HK-2 (cell line): ENCODE measurements around the gene INPP5K.
"Not testable (repeated sequence)": the region's sequence is repeated elsewhere in the genome, so short reads cannot be mapped to it uniquely, and the experiment has no call there.

ENCODE experiments used
- DNase-seq: peaks from one replicate; pipeline ENCODE4 v3.0.0-alpha.2; 2018; ENCODE audit not compliant: unreplicated experiment

Gene INPP5K

DNA sequence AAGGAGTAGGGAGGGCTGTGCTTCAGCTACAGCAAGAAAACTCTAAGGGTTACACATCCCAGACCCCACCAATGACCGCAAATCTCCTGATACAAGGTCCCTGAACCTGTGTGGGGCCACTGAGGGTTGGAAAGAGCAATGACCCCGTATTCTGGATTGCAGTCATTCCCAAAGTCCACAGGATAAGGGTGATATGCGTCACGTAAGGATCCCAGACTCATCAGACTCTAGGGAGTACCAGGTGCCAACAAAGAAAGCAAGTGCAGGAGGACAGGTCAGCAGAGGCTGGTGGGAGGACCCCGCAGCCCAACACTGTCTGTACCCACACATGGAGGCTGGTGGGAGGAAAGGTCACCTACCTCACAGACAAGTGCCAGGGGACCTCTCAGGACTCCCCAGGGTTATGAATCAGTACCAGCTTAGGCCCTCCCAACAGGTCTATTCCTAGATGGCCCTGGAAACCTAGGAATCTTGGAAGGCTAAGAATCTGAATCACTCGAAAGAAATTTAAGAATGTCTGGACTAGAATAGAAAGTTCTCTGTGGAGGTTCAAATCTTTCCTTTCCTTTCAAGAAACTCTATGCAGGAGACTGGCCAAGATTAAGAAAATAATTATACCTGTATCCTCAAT lies 30.0 kb upstream of the INPP5K start:
- no peak for DNase-seq

DNA sequence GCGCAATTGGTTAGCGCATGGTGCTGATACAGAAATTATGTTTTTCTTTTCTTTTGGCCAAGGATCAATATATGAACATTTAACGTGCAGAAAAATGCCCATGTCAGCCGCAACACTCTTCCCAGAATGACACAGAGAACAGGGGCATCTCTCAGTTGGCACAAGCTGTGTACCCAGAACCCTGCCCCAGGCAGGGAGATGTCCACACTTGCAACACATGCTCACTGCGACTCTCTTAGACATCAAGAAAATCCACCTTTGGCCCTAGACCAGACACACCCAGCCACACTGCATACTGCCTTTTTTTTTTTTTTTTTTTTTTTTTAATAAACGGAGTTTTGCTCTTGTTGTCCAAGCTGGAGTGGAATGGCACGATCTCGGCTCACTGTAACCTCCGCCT lies 29.2 kb upstream of the INPP5K start:
- DNase-seq, result no peak

DNA sequence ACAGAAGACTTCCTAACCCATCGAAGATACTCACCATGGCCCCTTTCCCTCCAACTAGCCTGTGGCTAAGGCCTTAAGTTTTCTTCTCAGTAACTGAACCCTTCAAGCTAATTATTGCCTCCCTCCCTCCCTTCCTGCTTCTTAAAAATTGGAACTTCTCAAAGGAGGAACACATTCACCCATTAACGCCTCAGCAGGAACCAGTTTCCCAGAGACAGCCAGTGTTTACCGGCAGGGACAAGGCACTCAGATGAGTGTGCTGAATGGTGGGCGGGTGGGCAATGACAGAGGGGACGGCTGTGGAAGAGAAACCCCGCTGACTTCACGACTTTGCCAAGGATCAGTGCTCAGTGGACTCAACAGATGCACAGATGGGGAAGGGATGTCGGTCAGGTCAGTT lies 25.9 kb upstream of the INPP5K start:
- DNase-seq, result no peak

DNA sequence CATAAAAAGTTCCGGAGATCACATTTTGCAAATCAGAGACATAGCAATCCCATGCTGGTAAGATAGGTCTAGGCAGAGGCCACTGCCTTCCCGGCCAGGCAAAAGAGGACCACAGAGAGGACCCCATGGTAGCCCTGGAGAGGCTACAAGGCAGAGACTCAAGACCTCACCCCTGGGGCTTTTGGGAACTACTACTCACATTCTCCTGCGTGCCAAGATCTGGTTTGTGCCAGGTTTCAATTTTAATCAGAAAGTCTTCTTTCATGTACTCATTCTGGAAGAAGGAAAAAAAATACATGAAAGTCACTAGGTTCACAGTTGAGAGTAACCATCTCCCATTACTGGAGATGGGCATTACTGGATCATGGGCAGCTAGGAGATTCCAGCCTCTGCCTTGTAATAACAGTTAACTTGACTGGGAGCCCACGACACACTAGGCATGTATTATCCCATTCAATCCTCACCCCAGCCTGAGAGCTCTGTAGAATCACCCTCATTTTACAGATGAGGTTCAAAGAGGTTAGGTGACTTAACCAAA lies 25.0 kb upstream of the INPP5K start:
- DNase-seq, result no peak

DNA sequence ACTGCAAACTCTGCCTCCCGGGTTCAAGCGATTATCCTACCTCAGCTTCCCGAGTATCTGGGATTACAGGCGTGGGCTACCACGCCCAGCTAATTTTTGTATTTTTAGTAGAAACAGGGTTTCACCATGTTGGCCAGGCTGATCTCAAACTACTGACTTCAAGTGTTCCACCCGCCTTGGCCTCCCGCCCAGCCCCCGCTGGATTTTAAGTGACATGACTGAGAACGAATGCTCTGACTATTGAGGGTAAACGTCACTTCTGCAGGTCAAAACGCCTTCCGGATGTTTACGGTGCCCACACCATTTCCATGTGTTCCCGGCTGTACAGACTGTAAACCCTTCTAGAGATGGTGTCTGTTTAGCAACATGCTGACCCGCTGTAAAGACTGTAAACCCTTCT lies 23.4 kb upstream of the INPP5K start:
- DNase-seq, result no peak

DNA sequence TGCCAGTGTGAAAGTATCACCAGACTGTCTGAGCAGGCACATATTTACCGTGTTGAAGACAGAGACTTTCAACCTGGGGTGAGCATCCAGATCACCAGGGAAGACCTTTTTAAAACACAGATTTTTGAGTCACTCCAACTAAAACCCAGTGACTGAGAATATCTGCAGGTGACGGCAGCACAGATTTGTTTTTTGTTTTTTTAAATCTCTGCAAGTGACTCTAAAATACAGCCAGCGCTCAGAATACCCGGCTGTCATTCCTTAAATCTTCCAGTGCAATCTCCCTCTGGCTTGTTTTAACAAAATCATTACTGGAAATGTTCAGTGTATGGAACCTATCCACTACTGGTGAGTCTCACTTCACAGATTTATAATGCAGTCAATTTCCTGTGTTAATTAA lies 19.3 kb upstream of the INPP5K start:
- no peak for DNase-seq

DNA sequence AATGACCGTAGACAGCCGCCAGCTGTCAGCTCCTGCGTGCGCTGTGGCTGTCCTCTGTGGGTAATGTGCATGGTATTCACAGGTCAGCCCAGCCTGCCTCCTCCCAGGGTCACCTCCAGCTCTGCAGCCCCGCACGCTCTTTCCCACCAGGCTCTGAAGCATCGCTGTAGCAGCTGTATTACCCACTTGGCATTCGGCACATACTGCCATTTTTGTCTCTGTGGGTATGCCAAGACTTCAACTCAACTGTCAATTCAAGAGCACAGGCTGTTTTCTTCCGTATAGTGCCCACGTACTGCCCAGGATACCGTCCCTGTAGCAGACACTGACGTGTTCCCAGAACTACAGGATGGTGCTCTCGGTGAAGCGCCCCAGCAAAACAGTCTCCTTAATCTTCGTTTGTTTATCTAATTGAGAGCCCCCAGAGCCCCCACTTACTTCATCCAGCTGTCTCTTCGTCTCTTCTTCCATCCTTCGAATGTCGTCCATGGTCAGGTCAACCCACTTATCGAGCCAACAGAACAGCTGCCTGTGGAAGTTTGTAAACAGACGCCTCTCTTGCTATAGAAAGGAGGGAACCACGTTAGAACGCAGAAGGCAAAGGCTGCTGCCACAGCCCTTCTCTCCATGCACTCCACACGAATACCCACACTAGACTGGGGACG lies 17.4 kb upstream of the INPP5K start:
- DNase-seq, result no peak

DNA sequence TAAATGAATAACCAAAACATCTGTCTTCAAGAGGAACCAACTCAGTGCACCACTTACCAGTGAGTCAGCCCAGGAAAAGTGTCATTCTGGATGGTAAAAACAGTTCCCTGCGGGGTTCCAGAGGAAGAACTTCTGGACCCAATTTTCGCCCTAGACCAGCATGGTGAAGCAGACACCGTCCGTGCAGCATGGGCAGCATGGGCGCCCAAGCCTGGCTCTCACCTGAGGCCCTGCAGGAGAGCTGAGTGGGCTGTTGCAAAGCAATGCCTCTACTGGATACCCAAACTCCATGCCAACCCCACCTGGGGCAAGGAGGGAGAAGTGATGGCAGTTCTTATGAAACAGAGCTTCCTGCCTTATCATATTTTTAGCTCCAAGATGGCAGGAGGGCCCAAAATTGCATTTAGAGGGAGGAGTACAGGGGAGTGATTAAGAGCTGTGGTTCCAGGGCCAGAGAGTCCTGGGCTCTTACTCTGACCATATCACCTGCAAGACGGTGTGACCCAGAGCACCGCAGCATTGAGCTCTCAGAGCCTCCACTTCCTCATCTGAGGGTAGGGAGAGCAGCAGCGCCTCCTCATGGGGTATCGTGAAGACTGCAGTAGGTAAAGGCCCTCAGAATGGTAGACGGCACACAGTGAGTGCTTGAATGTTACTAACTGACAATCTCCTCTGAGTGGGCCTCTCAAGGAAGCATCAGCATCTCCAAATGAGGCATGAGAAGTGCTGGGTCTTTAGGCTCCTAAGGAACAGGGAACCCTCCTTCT lies 16.6 kb upstream of the INPP5K start:
- DNase-seq, result no peak

DNA sequence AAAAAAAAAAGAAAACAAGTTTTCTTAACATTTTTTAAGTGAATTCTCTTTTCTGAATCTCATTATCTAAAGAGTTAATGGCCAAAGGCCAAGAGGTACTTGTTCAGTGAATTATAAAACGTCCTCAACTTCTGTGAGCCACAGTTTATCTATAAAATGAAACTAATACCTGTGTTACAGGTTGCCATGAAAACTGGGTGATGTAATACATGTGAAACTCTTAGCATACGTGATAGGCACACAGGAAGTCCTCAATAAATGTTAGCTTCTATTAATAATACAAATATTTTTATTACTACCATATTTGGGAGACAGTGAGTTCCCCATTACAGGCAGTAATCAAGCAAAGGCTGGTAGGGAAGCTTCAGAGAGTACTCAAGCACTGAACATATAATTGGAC lies 13.5 kb upstream of the INPP5K start:
- no peak for DNase-seq

DNA sequence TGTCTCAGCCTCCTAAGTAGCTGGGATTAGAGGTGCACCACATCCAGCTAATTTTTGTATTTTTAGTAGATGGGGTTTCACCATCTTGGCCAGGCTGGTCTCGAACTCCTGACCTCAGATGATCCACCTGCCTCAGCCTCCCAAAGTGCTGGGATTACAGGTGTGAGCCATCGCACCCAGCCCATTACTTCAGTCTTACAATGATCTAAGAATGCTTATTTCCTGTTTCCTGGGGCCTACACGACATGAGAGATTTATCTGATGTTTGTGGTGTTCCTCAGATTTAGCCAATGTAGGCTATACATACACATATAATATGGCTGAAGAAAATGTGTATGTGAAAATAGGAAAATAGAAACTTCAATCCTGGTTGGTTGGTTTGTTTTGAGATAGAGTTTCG lies 10.5 kb upstream of the INPP5K start:
- not testable (repeated sequence) for DNase-seq

DNA sequence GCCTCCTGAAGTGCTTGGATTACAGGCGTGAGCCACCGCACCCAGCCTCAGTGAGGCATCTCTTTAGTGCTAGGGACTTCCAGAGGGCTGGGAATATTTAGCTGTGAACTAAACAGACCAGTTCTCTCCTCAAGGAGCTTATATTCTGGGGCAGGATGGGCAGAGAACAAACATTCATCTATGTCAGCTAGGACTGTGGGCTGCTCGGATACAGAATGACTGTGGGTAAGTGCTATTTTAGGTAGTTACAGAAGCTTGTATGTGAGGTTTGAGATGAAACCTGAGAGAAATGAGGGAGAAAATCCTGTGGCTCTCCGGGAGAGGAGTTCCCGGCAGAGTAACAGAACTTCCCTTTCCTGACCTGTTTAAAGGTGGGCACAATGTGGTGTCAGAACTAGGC lies 6.2 kb upstream of the INPP5K start:
- DNase-seq, result no peak

DNA sequence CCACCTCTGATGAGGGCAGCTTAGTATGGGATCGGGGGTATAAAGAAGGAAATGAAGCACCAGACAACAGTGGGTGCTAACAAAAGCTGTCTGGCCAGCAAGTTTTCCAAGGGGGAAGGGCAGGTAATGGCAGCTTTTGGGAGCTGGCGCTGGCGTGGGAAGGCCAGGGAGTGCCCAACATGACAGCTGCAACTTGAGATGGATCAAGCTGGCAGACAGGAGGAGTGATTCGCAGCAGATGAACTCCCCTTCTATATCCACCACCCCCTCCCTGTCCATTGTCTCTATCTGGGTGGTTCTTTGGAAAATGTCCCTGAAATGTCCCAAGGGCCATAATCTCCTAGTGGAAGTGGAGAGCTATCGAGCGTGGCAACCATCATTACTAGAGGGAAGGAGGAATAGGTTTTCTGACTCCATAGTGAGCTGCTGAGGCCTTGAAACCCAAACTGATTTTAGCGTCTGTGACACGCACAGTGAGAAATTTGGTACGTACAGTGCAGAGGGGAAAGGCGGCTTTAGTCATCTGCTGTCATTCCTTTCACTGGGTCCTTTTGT lies 4.8 kb upstream of the INPP5K start:
- no peak for DNase-seq

DNA sequence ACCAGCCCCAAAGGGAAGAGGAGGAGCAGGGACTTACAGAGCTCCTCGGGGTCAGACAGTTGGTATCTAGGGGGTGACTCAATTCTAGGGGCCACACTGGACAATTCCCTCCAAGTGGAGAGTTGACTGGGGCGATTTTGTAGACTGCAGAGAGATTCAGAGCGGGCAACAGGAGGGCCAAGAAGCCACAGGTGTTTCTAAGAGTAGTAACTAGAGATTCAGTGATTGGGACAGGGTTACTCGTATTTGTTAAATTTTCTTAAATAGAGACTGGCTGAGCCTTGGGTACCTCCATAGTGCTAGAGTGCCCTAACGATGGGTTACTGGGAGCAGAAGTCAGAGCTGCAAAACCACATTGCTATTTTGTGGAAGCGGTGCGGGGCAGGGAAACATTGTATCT lies 3.3 kb upstream of the INPP5K start:
- DNase-seq, result no peak

DNA sequence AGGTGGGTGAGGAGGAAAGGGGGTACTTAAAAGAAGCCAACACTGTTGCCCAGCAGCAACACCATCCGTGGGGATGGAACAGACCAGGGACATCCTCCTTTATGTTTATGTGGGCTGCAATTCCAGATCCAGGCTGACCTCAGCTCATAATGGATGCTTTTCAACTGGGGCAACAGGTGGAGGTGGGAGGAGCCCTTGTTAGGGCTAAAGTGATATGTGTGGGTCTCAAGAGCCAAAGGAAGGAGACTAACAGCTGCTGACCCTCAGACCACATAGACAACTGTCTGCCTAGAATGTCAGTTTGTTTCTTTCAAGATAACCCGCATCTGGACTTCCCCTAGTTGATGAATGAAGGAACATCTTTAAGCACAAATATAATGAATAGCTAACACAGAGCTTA lies 2.0 kb upstream of the INPP5K start:
- no peak for DNase-seq

DNA sequence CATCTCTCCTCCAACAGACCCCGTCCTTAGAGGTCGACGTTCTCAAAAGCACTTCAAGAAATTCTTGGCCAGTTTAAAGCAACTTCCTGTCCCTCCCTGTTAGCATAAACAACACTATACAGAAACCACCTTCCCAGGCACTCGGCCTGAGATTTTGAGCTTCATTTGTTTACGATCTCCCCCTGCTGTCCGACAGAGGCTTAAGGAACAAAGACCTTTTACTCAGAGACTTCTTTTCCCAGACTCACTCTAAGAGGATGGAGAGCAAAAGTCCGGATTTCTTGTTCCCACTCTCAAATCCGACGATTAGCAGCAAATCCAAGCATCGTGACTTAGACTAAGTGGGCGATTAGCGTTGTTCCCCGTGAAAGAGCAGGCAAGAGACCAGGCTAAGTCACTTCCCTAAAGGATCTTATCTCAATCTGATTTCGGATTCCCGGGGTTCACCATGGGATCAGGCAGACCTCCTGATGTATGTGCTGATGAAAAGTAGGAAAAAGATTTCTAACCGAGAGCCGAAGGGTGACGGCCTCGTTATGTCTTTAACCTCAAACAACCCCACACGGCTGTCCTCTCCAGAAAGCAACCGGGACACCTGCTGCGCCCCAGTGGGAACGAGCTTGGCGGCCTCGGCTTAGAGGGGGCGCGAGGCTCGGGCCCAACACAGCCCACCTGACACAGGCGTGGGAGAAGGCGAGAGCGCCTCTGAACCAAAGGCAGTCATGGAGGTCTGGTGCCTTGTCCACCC lies 598 bp downstream of the INPP5K start:
- DNase-seq, result peak; percentile 61

DNA sequence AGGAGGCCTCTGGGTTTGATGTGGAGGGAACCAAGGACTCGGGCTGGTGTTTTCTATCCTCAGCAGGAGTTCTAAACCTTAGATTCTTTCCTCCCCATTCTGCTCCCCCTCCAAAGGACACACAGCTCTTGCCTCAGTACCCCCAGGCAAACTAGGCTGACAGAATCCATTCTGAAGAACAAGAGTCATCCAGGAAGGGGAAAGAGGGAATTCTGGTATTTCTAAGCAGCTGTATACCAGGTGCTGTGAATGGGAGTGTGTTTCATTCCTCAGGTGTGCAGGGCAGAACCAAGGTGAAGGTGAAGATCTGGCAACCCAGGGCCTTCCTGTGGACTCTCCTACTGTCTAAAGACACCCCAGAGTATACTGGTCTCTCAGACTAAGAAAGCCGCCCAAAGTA lies 4.1 kb downstream of the INPP5K start:
- no peak for DNase-seq

DNA sequence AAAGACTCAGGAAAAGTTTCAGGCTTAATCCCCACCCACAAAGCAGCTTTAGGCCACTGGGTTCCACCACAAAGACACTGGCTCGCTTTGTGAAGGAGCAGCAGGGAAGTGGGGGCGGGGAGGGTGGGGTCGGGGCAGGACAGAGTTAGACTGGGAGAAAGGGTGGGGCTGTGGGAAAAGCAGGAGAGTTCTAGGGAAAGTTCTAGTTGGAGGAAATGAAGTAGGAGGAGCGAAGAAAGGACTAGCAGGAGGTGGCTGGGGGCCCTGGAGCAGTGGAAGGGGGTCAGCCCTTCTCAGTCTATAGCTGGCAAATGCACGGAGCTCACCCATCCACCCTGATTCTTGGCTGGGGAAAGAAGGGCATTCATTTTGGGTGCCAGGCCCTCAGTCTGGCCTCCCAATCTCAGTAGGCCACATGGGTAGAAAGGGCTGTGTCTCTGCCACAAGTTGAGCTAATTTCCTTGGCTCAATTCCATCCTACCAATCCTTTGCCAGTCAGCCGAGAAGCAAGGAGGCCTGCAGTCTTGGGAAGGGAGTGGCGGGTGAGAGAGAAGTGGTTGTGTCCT lies 4.6 kb downstream of the INPP5K start:
- no peak for DNase-seq

DNA sequence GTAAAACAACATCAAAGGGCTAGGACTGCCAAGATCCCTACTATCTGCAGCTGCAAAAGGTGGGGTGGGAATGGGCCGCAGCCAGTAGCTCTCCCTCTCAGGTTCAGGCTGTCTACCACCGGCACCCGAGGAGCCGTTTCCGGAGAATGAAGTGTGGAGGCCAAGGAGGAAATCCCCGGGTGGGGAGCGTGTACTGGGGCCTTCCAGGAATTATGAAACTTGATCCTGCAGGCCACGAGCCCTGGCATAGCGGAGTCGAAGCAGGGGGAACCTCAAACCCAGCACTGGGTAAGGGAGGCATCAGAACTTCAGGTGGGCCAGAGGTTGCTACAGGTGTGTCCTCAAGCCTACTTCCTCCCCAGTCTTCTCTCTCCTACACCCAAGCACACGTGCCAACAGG lies 5.1 kb downstream of the INPP5K start:
- DNase-seq, result no peak

DNA sequence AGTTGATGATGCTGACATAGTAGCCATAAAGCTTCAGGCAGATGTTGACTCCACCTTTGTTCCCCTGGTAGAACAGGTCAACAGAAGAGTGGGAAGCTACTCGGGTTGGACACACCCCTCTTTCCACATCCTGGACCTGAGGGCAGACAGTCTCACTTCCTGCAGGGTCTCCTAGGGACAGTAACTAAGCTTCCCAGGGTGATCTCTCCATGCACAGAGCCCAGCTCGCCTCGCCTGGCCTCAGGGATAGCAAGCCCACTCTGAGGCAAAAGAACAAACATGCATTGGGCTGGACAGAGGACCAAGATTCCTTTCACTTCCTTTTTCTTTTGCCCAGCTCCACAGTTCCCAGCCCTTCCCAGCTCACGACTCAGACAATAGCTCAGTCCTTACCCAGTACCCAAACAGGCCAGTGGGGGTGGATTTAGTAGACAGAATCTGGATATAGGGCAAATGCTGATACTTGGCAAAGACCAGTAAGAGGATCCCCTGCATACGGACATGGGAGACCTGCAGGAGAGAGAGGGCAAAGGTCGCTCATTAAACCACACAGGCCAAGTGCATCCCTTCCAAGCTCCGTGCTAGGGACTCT lies 7.0 kb downstream of the INPP5K start:
- DNase-seq, result no peak

DNA sequence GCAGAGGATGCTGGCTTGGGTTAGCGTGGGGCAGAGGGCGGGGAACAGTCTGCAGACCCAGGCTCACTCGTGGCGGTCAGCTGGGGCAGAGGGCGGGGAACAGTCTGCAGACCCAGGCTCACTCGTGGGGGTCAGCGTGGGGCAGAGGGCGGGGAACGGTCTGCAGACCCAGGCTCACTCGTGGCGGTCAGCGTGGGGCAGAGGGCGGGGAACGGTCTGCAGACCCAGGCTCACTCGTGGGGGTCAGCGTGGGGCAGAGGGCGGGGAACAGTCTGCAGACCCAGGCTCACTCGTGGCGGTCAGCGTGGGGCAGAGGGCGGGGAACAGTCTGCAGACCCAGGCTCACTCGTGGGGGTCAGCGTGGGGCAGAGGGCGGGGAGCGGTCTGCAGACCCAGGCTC lies 7.7 kb downstream of the INPP5K start:
- DNase-seq, result not testable (repeated sequence)

DNA sequence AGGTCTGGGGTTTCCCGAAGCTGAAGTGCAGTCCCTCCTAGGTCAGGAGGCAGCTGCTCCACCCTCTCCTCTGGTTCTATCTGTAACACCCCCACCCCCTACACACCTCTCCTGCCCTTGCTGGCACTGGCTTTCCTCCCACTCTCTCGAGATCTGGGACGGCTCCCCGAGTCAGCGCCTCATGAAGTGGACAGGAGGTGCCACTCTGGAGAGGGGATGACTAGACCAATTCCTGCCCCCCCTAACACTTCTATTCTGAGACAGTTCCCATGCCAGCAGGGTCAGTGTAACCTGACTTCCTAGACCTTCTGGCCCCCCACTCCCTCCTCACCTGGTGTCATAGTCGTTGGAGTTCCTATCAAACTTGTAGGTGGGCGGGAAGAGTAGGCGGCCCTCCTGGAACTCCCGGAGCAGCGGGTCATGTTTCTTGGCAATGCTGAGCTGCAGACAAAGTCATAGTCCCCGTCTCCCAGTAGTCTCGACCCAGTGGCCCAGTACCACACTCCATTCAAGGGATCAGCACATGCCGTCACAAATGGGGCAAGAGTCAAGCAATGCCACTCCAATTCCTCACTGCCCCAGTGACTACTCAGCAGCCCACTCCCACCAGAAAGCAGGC lies 9.7 kb downstream of the INPP5K start:
- no peak for DNase-seq
